ENCODE measurements around the gene COL27A1. TPM values are rescaled to one million over a fixed set of nuclear protein-coding genes. Genes with fewer than 3 reads are reported as not detected.

COL27A1 gene
- total RNA-seq, 1 donor from 2014 or later: 13.6 TPM

DNA sequence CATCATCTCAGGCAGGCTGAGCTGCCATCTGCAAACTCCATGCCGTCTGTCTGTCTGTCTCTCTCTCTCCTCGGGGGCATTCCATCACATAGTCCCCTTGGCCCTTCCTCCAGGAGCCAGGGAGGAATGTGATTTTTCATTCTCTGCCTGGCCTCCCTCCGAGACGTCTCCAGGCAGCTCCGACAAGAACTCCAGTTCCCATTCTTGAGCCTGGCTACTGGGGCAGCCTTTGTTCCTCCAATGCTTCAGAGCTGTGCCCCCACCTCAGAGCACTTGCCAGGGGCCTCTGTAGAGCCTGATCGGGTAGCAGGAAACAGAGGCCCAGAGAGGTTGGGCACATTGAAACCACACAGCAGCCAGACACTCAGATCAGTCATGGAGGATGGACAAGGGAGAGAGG, 74.0 kb downstream of the COL27A1 start:
- no peak for ATAC-seq

DNA sequence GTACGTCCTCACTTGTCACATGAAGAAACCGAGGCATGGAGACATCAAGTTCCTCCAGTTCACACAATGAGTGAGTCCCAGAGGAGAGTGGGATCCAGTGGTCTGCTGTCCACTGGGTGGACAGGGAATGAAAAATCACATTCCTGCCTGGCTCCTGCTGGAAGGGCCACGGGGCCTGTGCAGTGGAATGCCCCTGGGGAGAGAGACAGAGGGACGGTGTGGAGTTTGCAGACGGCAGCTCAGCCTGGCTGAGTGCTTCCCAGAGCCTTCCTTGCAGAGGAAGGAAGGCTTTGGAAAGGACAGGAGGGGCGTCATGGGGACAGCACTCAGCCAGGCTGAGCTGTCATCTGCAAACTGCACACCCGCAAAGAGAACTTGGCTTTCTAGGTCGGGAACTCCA, 74.7 kb downstream of the COL27A1 start:
- ATAC-seq: no peak

DNA sequence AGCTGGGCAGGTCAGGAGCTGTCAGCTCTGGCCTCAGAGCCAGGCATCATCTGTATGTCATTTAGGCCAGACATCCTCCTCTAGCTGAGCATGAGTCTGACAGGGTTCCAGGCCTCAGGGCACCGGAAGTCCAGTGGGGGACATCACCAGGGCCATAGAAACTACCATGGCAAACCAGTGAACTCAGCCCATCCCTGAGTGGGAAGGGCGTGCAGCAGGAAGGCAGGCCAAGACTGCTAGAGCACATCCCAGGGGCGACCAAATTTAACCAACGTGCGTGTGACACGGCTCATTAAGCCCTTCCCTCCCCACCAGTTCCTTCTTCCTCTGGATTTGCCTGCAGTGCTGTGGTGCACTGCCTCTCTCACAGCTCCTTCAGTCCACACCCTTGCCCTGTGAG, 75.9 kb downstream of the COL27A1 start:
- no peak for ATAC-seq

DNA sequence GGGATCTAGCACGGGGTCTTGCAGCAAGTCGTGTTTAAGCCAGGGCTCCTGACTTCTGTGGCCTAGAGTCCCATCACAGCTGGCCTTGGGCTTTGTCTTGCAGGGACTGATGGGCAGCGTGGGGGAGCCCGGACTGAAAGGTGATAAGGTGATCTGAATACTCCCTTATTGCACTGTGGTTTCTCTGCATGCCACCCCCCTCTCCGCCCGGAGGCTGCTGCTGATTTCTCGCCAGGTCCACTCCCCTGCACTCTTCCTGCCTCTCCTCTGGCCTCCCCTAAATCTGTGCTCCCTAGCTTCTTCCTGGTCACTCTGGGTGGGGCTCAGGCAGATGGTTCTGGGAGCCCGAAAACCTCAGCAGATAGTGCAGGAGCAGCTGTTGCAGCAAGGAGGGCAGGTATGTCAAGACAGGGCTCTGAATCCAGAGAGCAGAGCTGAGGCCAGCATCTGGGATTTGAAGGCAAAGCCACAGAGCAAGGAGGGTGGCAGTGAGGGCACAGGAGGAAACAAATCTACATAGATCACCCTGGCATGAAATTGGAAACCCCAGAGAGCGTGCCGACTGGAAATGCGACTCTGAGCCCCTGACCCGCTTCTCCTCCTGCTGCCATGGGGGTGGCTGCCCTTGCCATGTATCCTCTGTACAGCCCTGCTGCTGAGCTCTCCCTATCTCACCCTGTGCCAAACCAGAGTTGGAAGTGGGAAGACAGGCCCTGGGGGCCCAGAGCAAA, 76.5 kb downstream of the COL27A1 start:
- ATAC-seq: no peak

DNA sequence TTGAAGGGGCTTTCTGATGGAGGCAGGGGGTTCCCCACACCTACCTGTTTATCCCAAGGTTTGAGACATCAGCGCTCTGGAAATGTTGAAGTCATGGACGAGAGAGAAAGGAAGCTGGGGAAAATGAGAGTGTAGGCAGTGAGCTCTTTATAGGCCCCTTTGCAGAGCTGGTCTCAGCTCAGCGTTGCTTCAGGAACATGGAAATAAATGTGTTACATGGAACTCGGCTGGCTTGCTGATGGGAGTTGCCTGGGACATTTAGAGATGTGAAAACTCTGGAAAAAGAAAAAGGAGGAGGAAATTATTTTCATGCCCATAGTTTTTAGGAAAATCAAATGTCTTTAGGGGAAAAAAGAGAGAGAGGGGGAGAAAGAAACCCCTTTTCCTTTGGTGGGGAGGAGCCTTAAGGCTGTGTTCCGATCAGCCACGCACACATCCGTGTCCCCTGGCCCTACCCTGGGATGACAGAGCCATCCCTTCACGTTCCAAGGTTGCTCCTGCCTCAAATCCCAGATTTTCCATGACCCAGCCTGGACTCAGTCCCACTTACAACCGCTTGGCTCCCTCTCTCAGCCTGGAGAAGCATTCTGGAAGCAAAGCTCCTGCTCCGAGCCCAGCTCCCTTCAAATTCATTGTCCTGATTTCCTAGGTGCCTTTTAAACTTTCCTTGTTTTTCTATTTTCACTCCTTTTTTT, 78.3 kb downstream of the COL27A1 start:
- no peak for ATAC-seq

DNA sequence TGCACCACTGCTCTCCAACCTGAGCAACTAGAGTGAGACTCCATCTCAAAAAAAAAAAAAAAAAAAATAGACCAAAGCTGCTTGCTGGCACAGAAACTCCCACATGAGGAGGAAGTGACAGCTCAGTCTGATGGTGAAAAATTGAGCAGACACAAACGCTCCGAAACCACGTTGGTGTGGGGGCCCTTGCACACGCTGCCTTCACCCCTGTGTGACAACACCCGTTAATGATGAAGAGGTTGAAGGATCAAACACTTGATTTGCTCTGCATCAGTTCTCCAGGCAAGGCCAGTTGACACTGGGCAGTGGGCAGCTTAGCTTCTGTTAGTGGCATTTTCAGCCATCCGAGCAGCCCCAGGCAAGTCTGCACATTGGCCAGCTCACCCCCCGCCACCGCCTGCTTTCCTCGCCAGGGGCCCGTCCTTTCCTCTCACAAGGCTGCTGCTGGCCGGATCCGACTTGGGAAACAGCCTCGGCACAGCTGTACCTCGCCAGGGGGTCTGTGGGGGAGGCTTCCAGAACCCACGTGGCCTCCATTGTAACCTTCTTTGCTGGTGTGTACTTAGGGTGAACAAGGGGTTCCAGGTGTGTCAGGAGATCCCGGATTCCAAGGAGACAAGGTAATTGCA, 79.8 kb downstream of the COL27A1 start:
- ATAC-seq: no peak

DNA sequence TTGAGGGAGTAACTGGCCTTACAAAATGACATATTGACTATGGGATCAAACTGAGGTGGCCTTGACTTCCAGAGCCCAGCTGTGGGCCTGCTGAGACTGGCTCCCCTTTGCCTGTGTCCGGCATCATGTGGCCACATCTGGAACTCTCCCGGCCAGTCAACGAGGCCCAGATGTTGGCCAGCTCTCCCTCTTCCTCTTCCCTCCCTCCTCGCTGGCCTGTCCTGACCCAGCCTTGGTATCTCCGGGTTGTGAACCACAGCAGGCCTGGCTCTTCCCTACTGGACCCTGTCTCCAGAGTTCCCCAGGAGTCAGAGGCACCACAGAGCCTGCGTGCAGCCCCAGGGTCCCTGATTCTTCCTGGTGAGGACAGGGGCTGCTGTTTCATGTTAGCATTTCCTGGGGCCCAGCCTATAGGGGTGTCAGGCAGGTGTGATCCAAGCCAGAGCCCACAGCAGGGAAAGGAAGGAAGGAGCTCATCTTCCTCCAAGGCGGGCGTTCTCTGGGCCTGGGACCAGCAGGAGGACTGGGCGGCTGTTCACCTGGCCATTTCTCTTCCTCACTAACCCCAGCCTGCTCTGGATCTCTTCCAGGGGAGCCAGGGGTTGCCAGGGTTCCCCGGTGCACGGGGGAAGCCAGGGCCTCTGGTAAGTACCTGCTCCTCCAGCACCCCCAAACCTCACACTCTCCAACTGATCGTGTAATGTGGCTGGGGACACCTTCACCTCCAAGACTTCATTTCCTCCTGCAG, 81.2 kb downstream of the COL27A1 start:
- no peak for ATAC-seq

DNA sequence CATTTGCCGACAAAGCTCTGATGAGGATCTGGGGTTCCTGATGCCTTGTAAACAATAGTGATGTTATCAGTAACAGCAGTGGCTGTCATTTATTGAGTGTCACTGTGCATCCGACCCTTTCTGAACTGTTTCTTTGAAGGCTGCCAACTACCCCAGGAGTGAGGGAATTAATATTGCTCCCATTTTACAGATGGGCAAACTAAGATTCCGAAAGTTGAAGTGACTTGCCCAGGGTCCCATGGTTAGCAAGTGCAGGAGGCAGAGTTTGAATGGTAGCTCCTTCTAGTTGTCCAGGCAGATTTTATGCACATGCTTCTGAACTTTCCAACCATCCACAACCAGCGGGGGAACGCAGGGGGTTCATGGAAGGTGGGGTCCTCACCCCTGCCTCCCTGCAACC, 81.9 kb downstream of the COL27A1 start:
- no peak for ATAC-seq

DNA sequence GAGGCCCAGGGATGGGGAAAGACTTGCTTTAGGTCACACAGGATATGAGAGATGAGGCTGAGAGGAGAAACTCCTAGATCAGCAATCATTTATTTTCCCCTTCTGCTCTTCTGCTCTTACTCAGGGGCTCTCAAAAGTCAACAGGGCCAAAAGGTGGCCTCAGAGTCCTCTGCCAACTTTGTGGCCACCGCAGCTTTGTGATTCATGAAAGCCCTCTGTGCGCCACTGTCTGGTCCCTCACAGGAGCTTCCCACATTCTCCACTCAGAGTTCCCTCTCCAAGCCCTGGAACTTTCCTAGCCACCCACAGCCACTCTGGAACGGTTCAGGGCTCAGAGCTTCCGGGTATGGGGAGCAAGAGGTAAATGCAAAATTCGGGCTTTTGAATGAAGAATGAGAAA, 82.4 kb downstream of the COL27A1 start:
- ATAC-seq: no peak

DNA sequence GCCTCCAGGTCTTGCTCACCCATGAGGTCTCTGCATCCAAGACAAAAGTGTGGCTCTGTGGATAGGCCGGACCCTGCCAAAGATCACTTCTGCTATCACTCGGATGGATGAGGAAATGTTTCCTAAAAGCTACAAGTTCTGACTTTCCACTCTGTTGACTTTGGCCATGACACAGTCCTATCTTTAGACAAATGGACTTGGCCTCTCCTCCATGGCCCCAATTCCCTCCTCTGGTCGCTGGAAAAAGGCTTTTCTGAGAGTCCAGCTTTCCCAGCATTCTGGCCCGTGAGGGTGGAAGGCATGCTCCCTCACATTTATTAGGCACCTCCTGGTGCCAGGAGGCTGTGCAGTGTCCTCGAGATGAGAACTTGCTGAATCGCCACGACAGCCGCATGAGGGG, 83.1 kb downstream of the COL27A1 start:
- no peak for ATAC-seq

DNA sequence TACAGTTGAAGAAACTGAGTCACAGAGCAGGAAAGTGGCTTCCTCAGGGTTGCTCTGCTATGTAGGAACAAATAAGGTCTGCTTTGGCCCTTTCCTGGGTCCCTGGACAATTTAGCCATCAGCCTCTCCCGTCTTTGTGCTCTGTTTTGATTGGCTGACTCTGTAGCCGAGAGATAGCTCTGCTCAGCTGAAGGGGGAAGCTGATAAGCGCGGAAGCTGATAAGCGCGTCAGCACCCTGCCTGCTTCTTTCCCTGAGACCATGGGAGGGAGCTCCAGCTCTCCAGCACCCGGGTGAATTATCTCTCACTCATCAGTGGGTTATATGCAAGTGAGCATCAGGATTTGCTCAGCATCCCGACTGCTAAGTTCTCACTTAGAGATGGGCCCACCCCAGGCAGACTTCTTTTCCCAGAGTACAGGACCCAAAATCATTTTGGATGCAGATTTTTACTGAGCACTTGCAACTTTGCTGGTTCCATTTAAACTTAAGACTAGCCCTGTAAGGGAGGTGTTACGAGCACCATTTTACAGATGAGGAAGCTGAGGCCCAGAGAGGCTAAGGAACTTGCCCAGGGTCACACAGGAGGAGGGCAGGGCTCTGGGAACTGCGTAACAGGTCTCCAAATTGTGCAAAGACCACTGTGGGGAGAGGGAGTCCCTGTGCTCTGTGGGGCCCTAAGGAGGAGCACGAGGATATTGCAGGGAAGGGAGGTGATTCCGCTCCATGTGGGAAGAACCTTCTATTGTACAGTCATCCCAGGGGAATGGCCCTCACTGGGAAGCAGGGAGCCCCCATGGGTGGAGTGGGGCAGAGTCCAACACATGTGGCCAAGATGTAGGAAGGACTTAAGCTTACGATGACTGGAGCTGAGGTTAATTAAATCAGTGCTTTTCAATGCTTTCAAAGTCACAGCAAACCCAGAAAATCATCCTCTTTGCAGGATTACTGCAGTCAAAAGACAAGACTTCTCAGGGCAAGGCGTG, 83.8 kb downstream of the COL27A1 start:
- ATAC-seq: no peak

DNA sequence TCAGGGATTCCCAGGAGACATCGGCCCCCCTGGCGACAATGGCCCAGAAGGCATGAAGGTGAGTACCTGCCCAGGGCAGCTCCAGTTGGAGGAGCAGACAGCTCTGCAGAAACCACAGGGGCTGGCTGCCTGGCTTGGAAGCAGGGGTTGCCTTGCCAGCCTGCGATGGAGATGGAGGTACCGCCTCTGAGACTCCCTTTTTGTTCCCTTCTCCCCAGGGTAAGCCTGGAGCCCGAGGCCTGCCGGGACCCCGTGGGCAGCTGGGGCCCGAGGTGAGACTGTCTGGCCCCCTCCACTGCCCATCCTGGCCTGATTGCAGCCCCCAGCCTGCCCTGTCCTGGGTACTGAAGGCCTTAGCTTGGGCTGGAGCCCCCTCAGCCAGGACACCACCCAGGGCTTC, 84.9 kb downstream of the COL27A1 start:
- no peak for ATAC-seq

DNA sequence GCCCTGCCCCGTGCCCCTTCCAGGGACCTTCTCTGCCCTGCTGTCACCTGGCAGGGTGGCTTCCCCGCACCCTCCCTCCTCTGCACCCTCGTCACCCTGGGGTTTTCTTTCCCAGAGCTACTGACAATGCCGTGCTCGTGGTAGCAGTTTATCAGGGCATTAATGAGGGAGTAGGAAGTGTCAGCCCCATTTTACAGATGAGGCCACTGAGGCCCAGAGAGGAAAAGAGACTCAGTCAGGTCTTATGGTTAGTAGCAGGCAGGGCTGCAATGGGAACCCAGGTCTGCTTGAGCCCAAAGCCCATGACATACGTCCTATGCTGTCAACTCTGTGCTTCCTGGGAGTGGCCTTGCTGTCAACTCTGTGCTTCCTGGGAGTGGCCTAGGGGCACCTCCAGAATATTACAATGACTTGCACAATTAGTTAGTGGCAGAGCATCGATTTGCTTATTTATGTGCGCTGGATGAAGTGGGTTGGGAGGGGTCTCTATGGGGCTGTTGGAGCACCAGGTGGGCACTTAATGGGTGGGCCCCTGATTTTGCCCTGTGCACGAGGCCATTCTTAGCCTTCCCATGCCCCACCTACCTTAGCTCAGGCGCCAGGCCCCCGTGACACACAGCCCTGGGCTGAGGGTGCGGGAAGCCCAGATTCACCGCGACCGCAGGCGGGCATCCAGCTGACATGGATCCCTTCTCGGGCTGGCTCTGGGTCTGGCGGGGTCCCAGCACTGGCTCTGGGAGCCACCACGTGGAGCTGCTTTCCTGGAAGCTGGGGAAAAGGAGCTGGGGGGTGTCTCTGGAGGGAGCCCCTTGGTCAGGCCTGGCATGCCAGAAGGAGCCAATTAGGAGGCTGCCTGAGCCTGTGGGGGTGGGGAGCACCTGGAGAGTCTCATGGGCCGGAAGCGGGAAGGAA, 85.6 kb downstream of the COL27A1 start:
- ATAC-seq: peak; percentile 24

DNA sequence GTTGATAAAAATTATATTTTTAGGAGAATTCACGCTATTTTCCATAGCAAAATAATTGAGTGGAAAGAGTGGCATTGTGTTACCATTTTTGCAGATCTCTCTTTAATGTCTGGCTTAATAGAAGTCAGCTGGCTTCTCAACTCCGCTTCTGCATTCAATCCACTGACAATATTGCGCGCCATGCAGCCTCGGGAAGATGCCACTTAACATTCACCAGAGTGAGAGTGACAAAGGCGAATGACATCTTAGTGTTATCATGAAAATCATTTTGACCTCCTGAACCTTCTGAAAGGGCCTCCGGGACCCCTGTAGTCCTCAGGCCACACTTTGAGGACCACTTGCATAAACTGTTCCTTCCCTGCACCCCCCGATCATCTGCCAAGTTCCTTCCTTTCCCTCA, 87.5 kb downstream of the COL27A1 start:
- ATAC-seq: no peak

DNA sequence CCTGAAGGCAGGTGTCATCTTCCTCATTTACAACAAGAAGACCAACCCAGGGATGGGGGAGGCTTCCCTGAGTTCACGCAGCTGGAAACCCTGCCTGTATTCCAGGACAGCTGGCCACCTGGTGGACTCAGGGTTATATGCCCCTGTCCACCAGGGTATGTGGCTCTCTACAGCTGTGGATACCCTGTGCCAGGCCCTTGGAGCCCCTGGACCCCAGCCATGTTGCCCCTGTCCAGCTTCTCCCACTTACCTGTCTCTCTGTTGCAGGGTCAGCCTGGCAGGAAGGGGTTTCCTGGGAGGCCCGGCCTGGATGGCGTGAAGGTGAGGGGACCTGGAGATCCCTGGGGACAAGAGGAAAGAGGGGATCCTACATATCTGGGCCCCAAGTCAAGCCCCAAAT, 87.9 kb downstream of the COL27A1 start:
- ATAC-seq: no peak

DNA sequence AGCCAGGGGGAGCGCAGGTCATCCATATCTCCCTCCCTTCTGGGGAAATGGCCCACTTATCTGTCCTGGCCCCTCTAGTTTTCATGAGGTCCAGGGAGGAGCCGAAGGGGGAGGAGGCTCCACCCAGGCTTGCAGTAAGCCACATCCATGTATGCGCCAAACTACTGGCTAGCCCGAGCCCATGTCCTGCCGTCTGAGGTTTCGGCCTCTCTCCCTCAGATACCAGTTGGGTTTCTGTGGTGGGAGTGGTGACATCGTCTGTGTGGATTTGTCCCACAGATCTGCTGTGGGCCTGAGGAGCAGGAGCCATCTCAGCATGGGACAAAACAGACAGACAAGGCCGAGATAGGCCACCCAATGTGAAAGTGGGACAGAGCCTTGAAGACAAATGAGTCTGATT, 89.2 kb downstream of the COL27A1 start:
- ATAC-seq: no peak

DNA sequence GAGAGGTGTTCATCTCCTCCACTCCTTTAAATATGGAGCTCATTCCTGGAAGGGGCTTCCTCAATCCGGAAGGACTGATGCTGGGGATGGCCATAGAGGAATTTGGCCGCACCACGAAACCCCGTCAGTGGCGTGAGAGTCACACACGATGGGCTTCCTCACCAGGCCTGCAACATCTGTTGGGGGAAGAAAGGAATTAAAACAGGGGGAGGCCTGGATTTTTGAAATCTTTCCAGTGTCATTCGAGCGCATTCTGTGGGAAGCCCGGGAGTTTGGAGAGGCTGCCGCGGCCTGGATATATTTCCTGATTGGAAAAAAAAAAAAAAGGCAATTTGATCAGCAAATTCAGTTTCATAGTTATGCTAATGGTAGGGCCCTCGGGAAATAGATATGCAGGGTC, 91.2 kb downstream of the COL27A1 start:
- ATAC-seq: no peak

DNA sequence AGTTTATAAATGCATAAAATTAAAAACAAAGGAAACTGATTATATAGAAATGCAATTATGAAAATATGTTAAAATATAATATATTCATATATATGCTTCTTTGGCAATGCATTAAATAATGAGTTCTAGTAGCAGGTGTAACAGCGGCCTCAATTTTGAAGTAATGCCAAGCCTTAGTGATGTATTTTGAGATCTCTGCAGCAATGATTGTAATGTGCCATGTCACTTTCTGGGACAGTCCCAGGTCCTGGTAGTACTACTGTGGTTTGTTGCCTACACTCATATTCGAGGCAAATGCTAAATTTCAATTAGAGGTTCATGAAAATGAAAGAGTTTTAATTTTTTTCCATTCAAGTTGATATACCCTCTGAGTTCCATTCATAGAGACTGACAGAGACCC, 91.7 kb downstream of the COL27A1 start:
- no peak for ATAC-seq

DNA sequence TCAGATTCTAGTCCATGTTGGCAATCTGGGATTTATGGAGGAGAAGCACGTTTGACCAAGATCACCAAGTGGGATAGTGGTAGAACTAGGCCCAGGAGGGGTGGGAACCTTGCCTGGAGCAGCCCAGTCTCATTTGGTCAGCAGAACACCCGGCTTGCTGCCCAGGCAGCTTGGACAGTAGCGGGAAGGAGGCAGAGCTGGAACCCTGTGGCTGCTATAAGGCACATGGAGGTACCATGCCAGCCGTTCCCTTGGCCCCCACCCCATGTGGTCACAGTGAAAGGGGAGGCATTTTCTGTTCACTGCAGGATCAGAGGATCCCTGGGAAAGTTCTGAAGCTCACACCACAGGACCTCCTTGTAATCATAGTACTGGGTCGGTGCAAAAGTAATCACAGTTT, 92.2 kb downstream of the COL27A1 start:
- ATAC-seq: no peak

DNA sequence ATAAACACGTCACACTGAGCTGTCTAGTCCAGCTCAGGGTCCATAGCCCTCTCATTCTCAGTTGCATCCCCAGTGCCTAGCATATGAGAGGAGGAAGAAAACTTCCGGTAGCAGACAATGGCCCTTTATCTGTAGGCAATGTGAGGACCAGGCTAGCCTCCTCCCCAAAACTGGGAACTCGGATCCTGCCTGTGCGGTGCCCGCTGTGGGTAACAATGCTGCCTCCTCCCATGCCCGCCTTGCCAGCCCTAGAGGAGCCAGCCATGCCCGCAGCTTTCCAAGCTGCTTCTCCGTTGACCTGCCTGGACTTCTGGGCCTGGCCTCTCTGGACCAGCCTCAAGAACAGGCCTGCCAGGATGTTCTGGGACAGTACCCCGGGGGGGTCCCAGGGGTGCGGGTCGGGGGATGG, 93.0 kb downstream of the COL27A1 start:
- no peak for ATAC-seq

Data from esophagus mucosa (tissue), 1 donor.